Uterine smooth muscle cell (primary cell): ENCODE measurements around the gene DCUN1D4. TPM values are rescaled to one million over a fixed set of nuclear protein-coding genes. Genes with fewer than 3 reads are reported as not detected.

Experiments
- total RNA-seq: library from RNA; depleted of rRNA; stranded (reverse); fragments of >200 nt; gene quantifications from 2 replicates; pipeline ENCODE4 v1.2.3, GENCODE V29; 2014

The DCUN1D4 gene
- 31.1 and 47.0 TPM in 2 replicates for total RNA-seq

DNA sequence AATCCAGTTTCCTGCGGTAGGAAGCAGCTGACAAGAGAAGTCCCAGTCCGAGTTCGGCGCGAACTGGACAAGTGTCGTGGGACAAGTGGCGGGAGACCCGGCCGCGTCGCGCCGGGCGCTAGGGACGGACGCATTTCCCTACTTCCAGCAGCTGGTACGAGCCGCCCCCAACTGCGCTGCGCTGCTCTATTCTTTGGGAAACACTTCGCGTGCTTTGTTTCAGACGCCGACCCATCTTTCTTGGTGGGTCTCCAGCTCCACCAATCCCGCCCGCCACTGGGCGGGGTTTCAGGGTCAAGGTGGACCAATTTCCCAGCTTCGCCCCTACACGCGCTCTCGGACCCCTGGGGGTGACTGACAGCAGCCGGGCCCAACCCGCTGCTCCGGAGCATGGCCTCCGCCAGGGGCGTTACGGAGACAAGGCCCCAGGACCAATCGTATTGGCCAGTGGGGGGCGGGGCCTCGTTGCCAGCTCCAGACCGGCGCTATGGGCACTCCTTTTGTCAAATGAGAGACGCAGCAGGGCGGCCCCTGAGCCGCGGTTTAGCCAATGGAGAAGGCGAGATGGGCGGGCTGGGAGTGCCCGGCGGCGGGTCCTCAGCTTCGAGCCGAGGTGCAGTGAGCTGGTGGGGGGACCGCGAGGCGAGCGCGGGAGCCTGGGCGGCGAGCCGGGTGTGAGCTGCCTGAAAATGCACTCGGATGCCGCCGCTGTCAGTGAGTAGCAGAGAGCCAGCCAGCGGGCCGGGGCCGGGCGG, at the start of gene DCUN1D4:
DCUN1D4 (plus strand) TSS at position 600 of the 755 bp plus-strand sequence; CDS start at position 690, 90 bp downstream.

Other genes starting within 250 kb of the DCUN1D4 start
- 0.33 and 0.62 TPM in 2 replicates for gene LRRC66, start 177.2 kb downstream of the DCUN1D4 start, total RNA-seq
- 36.7 and 40.9 TPM in 2 replicates for gene SGCB, start 195.1 kb downstream of the DCUN1D4 start, total RNA-seq
- gene SPATA18, start 208.2 kb downstream of the DCUN1D4 start, total RNA-seq = 4.4 and 14.0 TPM in 2 replicates